Measurements from ENCODE around the gene MAP2K5.

DNA sequence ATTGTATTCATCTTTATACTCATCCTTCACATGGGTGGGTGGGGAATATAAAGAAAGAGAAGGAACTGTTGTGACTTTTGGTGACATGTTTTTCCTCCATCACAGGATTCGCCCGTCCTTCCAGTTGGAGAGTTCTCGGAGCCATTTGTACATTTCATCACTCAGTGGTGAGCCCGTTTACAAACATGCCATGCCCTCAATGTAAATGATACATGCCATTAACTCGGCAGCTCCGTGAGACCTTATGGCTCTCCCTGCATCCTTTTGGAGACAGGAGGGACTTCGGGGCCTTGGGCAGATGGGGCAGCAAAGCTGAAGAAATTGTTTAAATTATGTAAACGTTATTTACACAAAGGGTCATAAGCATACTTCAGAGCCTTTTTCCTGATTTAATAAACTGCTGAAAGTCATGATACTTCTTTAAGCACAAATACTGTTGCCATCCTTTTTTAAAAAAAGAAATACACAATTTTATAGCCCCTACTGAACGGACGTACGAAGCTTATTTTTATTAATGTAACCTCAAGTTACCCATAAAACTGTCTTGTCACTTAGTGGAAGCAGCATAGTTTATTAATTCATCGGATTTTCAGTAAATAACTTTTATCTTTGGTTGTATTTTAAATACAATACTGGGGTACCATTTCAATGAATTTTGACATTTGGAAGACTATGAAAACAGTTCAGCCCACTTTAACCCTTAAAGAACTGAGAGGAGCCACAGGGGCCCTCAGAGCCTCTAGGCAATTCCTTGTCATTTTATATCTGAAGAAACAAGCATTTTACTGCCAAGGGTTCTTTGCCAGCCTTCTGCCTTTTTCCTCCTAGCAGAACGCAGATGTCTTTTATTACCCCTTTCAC, 227.2 kb downstream of the MAP2K5 start:
- no peak for TF ChIP-seq POLR2AphosphoS5 (IDR thresholded peaks at IDR 0.05; ENCODE audit: borderline replicate concordance, low read depth, low read length)
- no peak for TF ChIP-seq EZH2 (IDR thresholded peaks at IDR 0.05)

Data from SK-N-MC (cell line).